HEK293 (cell line): Measurements from ENCODE around the gene VWA3B.

Experiments
- CTCF ChIA-PET: fragments of 350-600 bp; formaldehyde crosslinking; extraction: SDS; loops from one replicate; lab custom pipeline; 2021; ENCODE audit warnings: antibody characterized with exemption; lab: Yijun Ruan, JAX
- POLR2A ChIA-PET: fragments of 300-600 bp; formaldehyde crosslinking; extraction: SDS; loops from one replicate; lab custom pipeline; 2020; ENCODE audit warnings: antibody characterized with exemption, inconsistent platforms; lab: Yijun Ruan, JAX
- H3K27ac ChIP-seq: fragments of 200-500 bp; sonication (Bioruptor generic); 2 replicates; pipeline ENCODE4 v1.5.1; 2014; ENCODE audit warnings: low read depth, low read length, control low read depth, inconsistent platforms; ENCODE audit errors: extremely low read depth
- H3K36me3 ChIP-seq, 2 experiments: fragments of 200-500 bp in 1 of 2; sonication (Bioruptor generic) in 1 of 2; 1 replicate in 1 of 2; 2 replicates in 1 of 2; pipeline ENCODE4 v1.5.1; 2014 to 2017; ENCODE audit warnings: inconsistent platforms in 2 of 2, low read length in 2 of 2; ENCODE audit not compliant: control insufficient read depth in 2 of 2, insufficient read depth in 1 of 2
- H3K4me1 ChIP-seq: fragments of 200-500 bp; sonication (Bioruptor generic); 2 replicates; pipeline ENCODE4 v1.5.1; 2014; ENCODE audit warnings: mild to moderate bottlenecking, low read length, inconsistent platforms; ENCODE audit not compliant: control insufficient read depth, insufficient read depth
- H3K4me3 ChIP-seq: 2 replicates; pipeline ENCODE4 v1.5.1; 2011; ENCODE audit warnings: low read depth, mild to moderate bottlenecking, control low read depth, low read length, moderate library complexity
- H3K9me3 ChIP-seq: fragments of 200-500 bp; sonication (Bioruptor generic); 2 replicates; pipeline ENCODE4 v1.5.1; 2014; ENCODE audit warnings: low read depth, low read length, inconsistent platforms; ENCODE audit not compliant: control insufficient read depth, insufficient read depth
- GLI4 ChIP-seq: fragments of 450-650 bp; formaldehyde crosslinking; IDR thresholded peaks from 2 replicates; pipeline ENCODE4 v1.5.1; 2016; ENCODE audit warnings: missing biosample characterization, missing genetic modification characterization
- KLF10 ChIP-seq: fragments of 450-650 bp; IDR thresholded peaks from 2 replicates; pipeline ENCODE4 v1.5.1; 2018; ENCODE audit warnings: missing biosample characterization, mild to moderate bottlenecking, missing genetic modification characterization
- MEIS1 ChIP-seq: sonication (generic); formaldehyde crosslinking; IDR thresholded peaks from 2 replicates; pipeline ENCODE4 v1.8.1; 2022; ENCODE audit warnings: missing genetic modification reagents, mild to moderate bottlenecking, borderline replicate concordance
- REPIN1 ChIP-seq: fragments of 450-650 bp; formaldehyde crosslinking; IDR thresholded peaks from 2 replicates; pipeline ENCODE4 v1.5.1; 2017; ENCODE audit warnings: missing biosample characterization, missing genetic modification characterization, low read depth
- SP3 ChIP-seq: fragments of 450-650 bp; formaldehyde crosslinking; IDR thresholded peaks from 2 replicates; pipeline ENCODE4 v1.5.1; 2016; ENCODE audit warnings: missing biosample characterization, missing genetic modification characterization
- ZNF202 ChIP-seq: fragments of 450-650 bp; formaldehyde crosslinking; IDR thresholded peaks from 2 replicates; pipeline ENCODE4 v1.5.1; 2016; ENCODE audit warnings: missing biosample characterization, missing genetic modification characterization, borderline replicate concordance
- ZNF324 ChIP-seq: fragments of 450-650 bp; formaldehyde crosslinking; IDR thresholded peaks from 2 replicates; pipeline ENCODE4 v1.5.1; 2016; ENCODE audit warnings: missing biosample characterization, missing genetic modification characterization
- ZNF350 ChIP-seq: fragments of 450-650 bp; formaldehyde crosslinking; IDR thresholded peaks from 2 replicates; pipeline ENCODE4 v1.5.0; 2017; ENCODE audit warnings: missing biosample characterization, mild to moderate bottlenecking, missing genetic modification characterization
- ZNF548 ChIP-seq: fragments of 450-650 bp; formaldehyde crosslinking; IDR thresholded peaks from 2 replicates; pipeline ENCODE4 v1.5.1; 2016; ENCODE audit warnings: missing biosample characterization, missing genetic modification characterization
- ZNF670 ChIP-seq: fragments of 450-650 bp; formaldehyde crosslinking; IDR thresholded peaks from 2 replicates; pipeline ENCODE4 v1.5.1; 2016; ENCODE audit warnings: missing biosample characterization, missing genetic modification characterization, low read depth
- ZNF747 ChIP-seq: fragments of 450-650 bp; formaldehyde crosslinking; IDR thresholded peaks from 2 replicates; pipeline ENCODE4 v1.5.1; 2016; ENCODE audit warnings: missing biosample characterization, missing genetic modification characterization
- ZNF791 ChIP-seq: fragments of 450-650 bp; formaldehyde crosslinking; IDR thresholded peaks from 2 replicates; pipeline ENCODE4 v1.5.1; 2016; ENCODE audit warnings: missing biosample characterization, missing genetic modification characterization
- TF ChIP-seq, protein P1 (sequence below): fragments of 450-650 bp; formaldehyde crosslinking; IDR thresholded peaks from 2 replicates; pipeline ENCODE4 v1.5.1; 2016; ENCODE audit warnings: missing biosample characterization, missing genetic modification characterization
- TF ChIP-seq, protein P2 (sequence below): fragments of 450-650 bp; formaldehyde crosslinking; IDR thresholded peaks from 2 replicates; pipeline ENCODE4 v1.5.1; 2016; ENCODE audit warnings: missing biosample characterization, missing genetic modification characterization, borderline replicate concordance
- TF ChIP-seq, protein P3 (sequence below): fragments of 450-650 bp; formaldehyde crosslinking; IDR thresholded peaks from 2 replicates; pipeline ENCODE4 v1.5.1; 2016; ENCODE audit warnings: missing biosample characterization, missing genetic modification characterization
- TF ChIP-seq, protein P4 (sequence below): fragments of 450-650 bp; formaldehyde crosslinking; conservative IDR thresholded peaks from 2 replicates; pipeline ENCODE4 v1.5.1; 2016; ENCODE audit warnings: low read depth, missing biosample characterization, missing genetic modification characterization
- TF ChIP-seq, protein P5 (sequence below): fragments of 450-650 bp; formaldehyde crosslinking; IDR thresholded peaks from 2 replicates; pipeline ENCODE4 v1.5.1; 2016; ENCODE audit warnings: missing biosample characterization, missing genetic modification characterization, low read depth
- TF ChIP-seq, protein P6 (sequence below): fragments of 450-650 bp; formaldehyde crosslinking; IDR thresholded peaks from 2 replicates; pipeline ENCODE4 v1.5.1; 2017; ENCODE audit warnings: missing biosample characterization, missing genetic modification characterization

Gene VWA3B

DNA sequence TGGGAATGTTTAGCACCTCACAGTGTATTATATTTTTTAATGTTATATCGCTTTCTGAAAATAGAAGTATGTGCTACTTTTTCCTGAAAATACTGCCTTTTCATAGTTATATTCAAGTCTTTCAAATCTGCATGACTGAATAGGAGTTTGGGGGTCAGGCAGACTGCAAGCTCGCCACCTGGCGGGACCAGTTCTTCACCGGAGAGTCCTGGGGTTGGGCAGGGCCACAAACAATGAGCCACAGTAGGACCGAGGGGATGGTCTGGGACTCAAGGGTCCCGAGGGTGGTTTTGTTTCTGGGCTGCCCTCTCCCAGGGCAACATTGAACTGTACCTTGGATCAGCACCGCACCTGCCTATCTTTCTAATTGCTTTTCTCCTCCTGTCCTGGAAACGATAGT is 70.6 kb downstream of the VWA3B start:
- Histone ChIP-seq H3K4me3 (no peak overlapping the region), H3K9me3 (no peaks in the 10 kb centered on the region), H3K36me3 (no peaks in the 10 kb centered on the region)
- CTCF ChIA-PET: no interaction called here
- POLR2A ChIA-PET: no interaction called here
- TF ChIP-seq ZNF747: no peak
- TF ChIP-seq MEIS1: no peak
- TF ChIP-seq ZNF202: no peak
- no peak for TF ChIP-seq ZNF670 (tag by site-specific recombination)
- TF ChIP-seq, protein P1, sequence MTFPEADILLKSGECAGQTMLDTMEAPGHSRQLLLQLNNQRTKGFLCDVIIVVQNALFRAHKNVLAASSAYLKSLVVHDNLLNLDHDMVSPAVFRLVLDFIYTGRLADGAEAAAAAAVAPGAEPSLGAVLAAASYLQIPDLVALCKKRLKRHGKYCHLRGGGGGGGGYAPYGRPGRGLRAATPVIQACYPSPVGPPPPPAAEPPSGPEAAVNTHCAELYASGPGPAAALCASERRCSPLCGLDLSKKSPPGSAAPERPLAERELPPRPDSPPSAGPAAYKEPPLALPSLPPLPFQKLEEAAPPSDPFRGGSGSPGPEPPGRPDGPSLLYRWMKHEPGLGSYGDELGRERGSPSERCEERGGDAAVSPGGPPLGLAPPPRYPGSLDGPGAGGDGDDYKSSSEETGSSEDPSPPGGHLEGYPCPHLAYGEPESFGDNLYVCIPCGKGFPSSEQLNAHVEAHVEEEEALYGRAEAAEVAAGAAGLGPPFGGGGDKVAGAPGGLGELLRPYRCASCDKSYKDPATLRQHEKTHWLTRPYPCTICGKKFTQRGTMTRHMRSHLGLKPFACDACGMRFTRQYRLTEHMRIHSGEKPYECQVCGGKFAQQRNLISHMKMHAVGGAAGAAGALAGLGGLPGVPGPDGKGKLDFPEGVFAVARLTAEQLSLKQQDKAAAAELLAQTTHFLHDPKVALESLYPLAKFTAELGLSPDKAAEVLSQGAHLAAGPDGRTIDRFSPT: no peak
- TF ChIP-seq ZNF548 (tag by site-specific recombination): no peak
- TF ChIP-seq, protein P2, sequence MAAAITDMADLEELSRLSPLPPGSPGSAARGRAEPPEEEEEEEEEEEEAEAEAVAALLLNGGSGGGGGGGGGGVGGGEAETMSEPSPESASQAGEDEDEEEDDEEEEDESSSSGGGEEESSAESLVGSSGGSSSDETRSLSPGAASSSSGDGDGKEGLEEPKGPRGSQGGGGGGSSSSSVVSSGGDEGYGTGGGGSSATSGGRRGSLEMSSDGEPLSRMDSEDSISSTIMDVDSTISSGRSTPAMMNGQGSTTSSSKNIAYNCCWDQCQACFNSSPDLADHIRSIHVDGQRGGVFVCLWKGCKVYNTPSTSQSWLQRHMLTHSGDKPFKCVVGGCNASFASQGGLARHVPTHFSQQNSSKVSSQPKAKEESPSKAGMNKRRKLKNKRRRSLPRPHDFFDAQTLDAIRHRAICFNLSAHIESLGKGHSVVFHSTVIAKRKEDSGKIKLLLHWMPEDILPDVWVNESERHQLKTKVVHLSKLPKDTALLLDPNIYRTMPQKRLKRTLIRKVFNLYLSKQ (tag by site-specific recombination): no peak
- TF ChIP-seq, protein P3, sequence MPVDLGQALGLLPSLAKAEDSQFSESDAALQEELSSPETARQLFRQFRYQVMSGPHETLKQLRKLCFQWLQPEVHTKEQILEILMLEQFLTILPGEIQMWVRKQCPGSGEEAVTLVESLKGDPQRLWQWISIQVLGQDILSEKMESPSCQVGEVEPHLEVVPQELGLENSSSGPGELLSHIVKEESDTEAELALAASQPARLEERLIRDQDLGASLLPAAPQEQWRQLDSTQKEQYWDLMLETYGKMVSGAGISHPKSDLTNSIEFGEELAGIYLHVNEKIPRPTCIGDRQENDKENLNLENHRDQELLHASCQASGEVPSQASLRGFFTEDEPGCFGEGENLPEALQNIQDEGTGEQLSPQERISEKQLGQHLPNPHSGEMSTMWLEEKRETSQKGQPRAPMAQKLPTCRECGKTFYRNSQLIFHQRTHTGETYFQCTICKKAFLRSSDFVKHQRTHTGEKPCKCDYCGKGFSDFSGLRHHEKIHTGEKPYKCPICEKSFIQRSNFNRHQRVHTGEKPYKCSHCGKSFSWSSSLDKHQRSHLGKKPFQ (tag by site-specific recombination): no peak
- no peak for TF ChIP-seq ZNF350
- TF ChIP-seq, all 188 proteins: peak for 0
- no peak overlapping the region for H3K27ac ChIP-seq
- H3K4me1 ChIP-seq: no peaks in the 10 kb centered on the region

DNA sequence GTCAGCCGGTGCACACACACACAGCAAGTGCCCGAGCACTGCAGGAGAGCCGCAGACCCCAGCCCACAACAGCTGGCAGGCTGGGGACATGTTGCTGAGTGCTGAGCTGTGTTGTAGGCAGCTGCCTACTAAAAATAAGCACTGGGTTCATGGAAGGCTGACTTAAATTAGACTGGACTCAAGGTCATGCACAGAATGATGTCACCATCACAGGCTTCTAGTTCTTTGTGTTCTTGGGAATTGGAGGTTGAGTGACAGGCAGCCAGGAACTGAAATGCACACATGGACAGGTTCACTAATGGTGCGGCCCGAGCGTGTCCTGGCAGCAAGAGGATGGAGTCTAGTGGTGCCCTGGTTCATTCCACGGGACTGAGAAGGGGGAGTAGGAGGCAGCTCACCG is 71.3 kb downstream of the VWA3B start:
- CTCF ChIA-PET: no interaction called here
- no peaks in the 10 kb centered on the region for H3K36me3 ChIP-seq
- POLR2A ChIA-PET: no interaction called here
- H3K9me3 ChIP-seq: no peaks in the 10 kb centered on the region
- H3K4me1 ChIP-seq: no peaks in the 10 kb centered on the region
- no peak overlapping the region for H3K4me3 ChIP-seq
- TF ChIP-seq REPIN1 (tag by site-specific recombination) (no peak), ZNF791 (tag by site-specific recombination) (no peak), ZNF324 (no peak), GLI4 (tag by site-specific recombination) (no peak), SP3 (tag by site-specific recombination) (no peak), KLF10 (tag by site-specific recombination) (no peak)
- TF ChIP-seq, protein P4, sequence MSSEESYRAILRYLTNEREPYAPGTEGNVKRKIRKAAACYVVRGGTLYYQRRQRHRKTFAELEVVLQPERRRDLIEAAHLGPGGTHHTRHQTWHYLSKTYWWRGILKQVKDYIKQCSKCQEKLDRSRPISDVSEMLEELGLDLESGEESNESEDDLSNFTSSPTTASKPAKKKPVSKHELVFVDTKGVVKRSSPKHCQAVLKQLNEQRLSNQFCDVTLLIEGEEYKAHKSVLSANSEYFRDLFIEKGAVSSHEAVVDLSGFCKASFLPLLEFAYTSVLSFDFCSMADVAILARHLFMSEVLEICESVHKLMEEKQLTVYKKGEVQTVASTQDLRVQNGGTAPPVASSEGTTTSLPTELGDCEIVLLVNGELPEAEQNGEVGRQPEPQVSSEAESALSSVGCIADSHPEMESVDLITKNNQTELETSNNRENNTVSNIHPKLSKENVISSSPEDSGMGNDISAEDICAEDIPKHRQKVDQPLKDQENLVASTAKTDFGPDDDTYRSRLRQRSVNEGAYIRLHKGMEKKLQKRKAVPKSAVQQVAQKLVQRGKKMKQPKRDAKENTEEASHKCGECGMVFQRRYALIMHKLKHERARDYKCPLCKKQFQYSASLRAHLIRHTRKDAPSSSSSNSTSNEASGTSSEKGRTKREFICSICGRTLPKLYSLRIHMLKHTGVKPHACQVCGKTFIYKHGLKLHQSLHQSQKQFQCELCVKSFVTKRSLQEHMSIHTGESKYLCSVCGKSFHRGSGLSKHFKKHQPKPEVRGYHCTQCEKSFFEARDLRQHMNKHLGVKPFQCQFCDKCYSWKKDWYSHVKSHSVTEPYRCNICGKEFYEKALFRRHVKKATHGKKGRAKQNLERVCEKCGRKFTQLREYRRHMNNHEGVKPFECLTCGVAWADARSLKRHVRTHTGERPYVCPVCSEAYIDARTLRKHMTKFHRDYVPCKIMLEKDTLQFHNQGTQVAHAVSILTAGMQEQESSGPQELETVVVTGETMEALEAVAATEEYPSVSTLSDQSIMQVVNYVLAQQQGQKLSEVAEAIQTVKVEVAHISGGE: no peak
- TF ChIP-seq, protein P5, sequence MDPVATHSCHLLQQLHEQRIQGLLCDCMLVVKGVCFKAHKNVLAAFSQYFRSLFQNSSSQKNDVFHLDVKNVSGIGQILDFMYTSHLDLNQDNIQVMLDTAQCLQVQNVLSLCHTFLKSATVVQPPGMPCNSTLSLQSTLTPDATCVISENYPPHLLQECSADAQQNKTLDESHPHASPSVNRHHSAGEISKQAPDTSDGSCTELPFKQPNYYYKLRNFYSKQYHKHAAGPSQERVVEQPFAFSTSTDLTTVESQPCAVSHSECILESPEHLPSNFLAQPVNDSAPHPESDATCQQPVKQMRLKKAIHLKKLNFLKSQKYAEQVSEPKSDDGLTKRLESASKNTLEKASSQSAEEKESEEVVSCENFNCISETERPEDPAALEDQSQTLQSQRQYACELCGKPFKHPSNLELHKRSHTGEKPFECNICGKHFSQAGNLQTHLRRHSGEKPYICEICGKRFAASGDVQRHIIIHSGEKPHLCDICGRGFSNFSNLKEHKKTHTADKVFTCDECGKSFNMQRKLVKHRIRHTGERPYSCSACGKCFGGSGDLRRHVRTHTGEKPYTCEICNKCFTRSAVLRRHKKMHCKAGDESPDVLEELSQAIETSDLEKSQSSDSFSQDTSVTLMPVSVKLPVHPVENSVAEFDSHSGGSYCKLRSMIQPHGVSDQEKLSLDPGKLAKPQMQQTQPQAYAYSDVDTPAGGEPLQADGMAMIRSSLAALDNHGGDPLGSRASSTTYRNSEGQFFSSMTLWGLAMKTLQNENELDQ (tag by site-specific recombination): no peak
- TF ChIP-seq, protein P6, sequence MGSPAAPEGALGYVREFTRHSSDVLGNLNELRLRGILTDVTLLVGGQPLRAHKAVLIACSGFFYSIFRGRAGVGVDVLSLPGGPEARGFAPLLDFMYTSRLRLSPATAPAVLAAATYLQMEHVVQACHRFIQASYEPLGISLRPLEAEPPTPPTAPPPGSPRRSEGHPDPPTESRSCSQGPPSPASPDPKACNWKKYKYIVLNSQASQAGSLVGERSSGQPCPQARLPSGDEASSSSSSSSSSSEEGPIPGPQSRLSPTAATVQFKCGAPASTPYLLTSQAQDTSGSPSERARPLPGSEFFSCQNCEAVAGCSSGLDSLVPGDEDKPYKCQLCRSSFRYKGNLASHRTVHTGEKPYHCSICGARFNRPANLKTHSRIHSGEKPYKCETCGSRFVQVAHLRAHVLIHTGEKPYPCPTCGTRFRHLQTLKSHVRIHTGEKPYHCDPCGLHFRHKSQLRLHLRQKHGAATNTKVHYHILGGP (tag by site-specific recombination): no peak
- TF ChIP-seq, protein P2 (tag by site-specific recombination): no peak
- no peak overlapping the region for H3K27ac ChIP-seq
